ENCODE measurements around the gene NFIX.
"Not testable (repeated sequence)": the region's sequence is repeated elsewhere in the genome, so short reads cannot be mapped to it uniquely, and the experiment has no call there.

The NFIX gene

DNA sequence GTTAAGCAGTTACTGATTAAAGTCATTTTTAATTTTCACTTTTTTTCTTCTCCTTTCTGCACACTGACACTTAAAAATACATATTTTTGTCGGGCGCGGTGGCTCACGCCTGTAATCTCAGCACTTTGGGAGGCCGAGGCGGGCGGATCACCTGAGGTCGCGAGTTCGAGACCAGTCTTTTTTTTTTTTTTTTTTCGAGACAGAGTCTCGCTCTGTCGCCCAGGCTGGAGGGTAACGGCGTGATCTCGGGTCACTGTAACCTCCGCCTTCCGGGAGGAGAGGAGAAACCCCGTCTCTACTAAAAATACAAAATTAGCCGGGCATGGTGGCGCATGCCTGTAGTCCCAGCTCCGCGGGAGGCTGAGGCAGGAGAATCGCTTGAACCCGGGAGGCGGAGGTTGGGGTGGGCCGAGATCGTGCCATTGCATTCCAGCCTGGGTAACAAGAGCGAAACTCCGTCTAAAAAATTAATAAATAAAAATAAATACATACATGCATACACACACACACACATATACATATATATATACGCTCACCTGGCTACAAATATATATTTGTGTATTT, 37.8 kb upstream of the NFIX start:
- not testable (repeated sequence) for DNase-seq (ENCODE audit: low read depth, low spot score)

DNA sequence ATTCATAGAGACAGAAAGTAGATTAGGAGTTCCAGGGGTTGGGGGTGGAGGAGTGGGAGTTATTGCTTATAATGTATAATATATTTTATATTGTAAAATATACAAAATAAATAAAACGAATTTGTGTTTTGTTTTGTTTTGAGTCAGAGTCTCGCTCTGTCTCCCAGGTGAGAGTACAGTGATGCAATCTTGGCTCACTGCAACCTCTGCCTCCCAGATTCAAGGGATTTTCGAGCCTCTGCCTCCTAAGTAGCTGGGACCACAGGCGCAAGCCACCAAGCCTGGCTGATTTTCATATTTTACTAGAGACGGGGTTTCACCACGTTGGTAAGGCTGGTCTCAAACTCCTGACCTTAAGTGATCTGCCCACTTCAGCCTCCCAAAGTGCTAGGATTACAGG, 35.8 kb upstream of the NFIX start:
- DNase-seq (ENCODE audit: low read depth, low spot score) = no peak

DNA sequence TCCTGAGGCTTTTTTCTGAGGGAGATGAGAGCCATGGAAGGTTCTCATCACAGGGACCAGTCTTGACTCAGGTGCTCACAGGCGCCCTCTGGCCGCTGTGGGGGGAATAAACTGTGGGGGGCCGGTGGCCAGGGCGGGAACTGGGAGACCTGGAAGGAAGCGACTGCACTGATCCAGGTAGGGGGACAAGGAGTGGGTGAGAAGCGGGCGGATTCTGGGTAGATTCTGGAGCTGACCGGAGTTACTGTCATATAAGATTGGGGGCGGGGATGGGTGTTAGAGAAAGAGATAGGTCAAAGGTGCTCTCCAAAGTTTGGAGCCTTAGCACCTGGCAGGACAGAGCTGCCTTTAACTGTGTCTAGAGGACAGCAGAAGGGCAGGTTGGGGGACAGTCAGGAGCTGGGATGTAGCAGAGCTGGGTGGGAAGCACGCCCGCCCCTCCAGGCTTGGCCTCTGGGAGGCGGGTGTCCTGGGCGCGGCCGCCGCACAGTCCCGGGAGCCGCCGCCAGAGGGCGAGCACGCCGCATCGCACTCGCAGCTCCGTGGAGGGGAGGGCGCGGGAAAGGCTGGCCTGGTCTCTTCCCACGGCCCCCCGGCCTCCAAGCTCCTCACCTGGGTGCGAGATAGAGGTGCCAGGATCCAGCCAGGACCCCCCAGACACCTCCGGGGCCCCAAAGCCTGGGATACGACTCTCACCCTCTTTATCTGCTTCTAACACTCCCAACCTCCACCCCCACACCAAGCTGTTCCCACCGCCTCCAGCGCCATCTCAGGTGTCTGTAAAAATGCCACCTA, 30.1 kb upstream of the NFIX start:
- DNase-seq (ENCODE audit: low read depth, low spot score) = peak; percentile 96

DNA sequence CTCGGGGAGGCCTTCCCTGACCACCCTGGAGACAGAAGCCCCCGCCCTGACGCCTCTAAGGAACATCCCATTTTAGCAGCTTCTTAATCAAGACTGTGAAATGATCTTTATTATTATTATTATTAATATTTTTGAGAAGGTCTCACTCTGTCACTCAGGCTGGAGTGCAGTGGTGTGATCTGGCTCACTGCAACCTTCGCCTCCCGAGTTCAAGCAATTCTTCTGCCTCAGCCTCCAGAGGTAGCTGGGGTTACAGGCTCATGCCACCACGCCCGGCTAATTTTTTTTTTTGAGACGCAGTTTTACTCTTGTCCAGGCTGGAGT, 29.5 kb upstream of the NFIX start:
- DNase-seq (ENCODE audit: low read depth, low spot score) = no peak

DNA sequence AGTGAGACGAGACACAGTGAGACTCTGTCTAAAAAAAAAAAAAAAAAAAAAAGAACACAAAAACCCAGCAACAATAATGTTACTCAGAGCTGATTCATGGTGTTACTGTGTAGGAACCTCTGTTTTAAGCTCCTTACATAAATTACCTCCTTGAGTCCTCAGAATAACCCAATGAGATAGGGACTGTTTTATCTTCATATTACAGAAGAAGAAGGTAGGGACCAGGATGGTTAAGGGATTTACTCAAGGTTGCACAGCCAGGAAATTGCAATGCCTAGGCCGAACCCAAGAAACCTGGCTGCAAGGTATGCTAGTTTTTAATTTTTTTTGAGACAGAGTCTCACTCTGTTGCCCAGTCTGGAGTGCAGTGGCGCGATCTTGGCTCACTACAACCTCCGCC, 27.4 kb upstream of the NFIX start:
- no peak for DNase-seq (ENCODE audit: low read depth, low spot score)

DNA sequence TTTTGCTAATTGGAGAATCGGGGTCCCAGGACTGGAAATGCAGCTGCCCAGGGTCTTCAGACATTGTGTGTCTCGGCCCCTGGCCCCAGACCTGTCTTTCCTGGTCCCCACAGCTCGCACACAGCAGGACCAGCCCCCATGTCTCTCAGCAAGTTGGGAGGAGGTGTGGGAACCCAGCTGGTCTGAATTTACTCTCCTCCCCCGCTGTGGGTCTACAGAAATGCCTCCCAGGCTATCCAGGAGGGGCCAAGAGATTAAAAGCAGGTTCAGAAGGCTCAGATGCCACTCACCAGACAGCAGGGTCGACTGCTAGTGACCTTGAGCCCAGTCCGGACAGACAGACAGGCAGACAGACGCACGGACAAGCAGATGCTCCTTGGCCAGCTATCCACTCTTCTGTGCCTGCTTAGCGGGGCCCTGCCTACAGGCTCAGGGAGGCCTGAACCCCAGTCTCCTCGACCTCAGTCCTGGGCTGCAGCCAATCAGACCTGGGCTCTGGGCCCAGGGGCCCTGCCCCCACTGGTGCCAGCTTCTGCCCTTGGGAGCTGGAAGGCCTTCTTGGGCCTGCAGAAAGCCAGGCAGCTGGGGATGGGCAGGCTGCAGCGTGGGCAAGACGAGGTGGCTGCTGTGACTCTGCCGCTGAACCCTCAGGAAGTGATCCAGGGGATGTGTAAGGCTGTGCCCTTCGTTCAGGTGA, 25.8 kb upstream of the NFIX start, which contains the start of gene DAND5:
TSS of gene DAND5 (plus strand) at position 285 of the 697 bp plus-strand sequence. CDS start at position 370, 85 bp downstream.
- DNase-seq (ENCODE audit: low read depth, low spot score) = peak; percentile 23

DNA sequence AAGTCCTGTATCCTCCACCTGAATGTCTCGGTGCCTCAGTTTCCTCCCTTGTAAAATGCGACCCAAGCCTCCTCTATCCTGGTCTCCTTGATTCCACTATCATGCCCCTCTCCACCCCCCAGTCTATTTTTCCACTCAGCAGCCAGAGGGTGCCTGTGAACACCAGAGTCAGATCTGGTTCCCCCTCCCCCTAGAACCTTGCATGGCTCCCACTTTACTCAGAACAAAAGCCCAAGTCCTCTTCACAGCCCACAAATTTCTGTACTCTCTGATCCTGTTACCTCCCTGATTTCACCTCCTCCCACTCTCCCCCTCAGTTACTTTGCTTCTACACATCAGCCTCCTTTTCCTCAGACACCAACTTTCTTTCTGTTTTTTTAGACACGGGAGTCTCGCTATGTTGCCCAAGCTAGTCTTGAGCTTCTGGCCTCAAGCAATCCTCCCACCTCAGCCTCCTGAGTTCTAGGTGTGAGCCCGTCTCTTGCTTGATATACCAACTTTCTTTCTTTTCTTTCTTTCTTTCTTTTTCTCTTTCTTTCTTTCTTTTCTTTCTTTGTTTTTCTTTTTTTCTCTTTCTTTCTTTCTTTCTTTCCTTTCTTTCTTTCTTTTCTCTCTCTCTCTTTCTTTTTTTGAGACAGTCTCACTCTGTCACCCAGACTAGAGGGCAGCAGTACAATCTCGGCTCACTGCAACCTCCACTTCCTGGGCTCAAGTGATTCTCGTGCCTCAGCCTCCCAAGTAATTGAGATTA, 25.0 kb upstream of the NFIX start:
- DNase-seq (ENCODE audit: low read depth, low spot score) = no peak

DNA sequence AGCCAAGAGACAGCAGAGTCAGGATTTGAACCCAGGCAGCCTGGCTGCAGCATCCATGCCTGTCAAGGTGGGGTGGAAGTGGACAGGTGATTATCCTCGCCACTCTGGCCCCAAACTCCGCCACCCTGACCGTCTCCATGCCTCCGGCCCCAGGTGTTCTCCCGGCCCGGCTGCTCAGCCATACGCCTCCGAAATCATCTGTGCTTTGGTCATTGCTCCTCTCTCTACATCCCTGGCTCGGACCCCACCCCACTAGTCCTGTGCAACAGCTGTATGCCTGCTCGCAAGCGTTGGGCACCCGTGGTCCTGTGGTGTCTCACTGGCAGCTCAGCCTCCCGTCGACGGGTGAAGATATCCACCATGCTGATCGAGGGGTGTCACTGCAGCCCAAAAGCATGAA, 22.0 kb upstream of the NFIX start:
- no peak for DNase-seq (ENCODE audit: low read depth, low spot score)

DNA sequence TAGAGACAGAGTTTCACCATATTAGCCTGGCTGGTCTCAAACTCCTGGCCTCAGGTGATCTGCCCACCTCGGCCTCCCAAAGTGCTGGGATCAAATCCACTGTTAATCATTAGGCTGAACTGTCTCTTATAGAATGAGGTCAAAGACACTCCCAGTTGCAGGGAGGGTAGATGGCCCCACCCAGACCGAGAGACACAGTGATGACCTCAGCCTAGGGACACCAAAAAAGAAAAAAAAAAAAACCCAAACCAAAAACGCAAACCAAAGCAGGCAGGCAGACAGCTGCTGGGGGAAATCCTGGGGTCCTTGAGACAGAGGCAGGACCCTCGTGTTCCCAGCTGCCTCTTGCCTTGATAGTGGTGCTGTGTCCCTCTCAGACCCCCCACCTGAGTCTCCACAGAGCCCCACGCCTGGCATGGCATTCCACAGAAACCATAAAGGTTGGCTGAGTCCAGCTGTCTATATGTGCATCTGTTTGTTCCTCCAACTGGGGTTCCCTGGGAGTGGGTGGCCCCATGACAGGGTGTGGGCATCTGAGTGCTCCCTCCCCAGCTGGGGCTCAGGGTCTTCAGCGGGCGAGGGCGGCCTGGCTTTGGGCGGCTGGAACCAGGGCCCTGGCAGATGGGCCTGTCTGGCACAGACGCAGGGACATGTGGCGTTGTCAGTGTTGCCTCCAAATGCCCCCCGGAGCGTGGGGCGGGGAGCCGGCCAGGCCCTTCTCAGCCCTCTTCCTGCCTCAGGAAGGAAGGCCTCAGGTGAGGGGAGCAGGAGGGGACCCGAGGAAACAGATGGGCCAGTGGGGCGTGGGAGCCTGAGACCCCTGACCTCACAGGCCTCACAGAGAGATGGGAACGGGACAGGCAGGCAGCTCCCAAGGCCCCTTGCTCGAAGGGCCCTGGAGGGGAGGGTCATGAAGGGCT, 20.7 kb upstream of the NFIX start:
- DNase-seq (ENCODE audit: low read depth, low spot score) = no peak

DNA sequence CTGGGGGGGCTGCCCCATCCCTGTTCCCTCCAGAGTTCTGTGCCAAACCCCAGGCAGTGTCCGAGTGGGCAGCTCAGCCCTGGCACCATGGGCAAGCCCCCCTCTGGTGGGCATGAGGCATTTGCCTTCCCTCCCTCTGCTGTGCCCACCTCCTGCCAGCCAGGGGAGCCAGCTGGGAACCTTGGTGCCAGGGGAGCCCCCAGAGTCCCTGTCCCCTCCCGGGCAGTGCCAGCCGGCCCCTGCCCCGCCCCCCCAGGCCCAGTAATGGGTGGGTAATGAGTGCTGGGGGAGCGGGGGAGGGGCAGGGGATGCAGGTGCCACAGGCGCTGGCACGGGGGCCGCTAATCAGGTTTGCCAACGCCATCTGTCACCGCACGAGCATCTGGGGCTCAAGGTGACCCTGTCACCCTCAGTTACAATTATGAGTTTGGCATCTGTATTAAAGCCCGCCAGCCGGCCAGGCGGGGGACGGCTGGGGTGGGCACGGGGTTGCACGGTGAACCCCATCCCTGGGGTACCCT, 20.0 kb upstream of the NFIX start:
- DNase-seq (ENCODE audit: low read depth, low spot score) = no peak

DNA sequence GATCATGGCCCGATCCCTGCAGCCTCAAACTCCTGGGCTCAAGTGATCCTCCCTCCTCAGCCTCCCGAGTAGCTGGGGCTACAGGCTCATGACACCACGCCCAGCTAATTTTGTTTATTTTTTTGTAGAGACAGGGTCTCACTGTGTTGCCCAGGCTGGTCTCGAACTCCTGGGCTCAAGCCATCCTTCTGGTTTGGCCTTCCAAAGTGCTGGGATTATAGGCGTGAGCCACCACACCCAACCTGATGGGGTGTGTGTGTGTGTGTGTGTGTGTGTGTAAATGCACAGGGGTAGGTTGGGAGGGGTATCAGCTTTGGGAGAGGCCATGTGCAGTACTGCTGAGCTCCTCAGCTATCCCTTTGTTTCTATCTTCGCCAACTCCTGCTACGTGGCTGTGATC, 19.2 kb upstream of the NFIX start:
- DNase-seq (ENCODE audit: low read depth, low spot score) = not testable (repeated sequence)

DNA sequence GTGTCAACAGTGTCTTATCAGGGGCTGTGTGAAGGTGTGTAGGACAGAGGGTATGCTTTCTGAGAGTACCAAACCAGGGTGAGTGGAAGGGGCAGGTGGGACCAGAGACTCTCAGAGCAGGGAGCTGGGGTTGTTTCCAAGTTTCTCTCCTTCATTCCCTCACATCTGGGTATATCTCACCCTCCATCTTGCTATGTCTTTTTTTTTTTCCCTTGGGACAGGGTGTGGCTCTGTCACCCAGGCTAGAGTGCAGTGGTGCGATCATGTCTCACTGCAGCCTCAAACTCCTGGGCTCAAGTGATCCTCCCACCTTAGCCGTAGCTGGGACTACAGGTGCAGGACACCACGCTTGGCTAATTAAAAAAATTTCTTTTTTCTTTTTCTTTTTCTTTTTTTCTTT, 15.3 kb upstream of the NFIX start:
- no peak for DNase-seq (ENCODE audit: low read depth, low spot score)

DNA sequence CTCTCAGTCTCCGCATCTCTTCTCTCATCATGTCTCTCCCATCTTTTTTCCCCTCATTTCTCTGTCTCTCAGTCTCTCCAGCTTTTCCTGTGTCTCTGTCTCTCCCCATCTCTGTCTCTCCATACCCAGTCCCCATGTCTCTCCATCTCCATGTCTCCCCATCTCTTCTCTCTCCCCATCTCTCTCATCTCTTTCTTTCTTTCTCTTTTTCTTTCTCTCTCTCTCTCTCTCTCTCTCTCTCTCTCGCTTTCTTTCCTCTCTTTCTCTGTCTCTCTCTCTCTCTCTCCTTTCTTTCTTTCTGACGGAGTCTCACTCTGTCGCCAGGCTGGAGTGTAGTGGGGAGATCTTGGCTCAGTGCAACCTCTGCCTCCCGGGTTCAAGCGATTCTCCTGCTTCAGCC, 12.6 kb upstream of the NFIX start:
- no peak for DNase-seq (ENCODE audit: low read depth, low spot score)

DNA sequence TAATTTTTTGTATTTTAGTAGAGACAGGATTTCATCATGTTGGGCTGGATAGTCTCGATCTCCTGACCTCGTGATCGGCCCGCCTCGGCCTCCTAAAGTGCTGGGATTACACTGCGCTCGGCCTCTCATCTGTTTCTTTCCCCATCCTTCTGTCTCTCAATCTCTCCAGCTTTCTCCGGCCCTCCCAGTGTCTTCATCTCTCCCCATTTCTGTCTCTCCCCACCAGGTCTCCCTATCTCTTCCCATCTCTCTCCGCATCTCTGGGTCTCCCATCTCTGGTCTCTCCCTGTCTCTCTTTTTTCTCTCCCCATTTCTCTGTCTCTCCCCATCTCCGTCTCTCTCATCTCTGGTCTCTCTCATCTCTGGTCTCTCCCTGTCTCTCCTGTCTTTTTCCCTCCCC, 12.2 kb upstream of the NFIX start:
- DNase-seq (ENCODE audit: low read depth, low spot score) = no peak

DNA sequence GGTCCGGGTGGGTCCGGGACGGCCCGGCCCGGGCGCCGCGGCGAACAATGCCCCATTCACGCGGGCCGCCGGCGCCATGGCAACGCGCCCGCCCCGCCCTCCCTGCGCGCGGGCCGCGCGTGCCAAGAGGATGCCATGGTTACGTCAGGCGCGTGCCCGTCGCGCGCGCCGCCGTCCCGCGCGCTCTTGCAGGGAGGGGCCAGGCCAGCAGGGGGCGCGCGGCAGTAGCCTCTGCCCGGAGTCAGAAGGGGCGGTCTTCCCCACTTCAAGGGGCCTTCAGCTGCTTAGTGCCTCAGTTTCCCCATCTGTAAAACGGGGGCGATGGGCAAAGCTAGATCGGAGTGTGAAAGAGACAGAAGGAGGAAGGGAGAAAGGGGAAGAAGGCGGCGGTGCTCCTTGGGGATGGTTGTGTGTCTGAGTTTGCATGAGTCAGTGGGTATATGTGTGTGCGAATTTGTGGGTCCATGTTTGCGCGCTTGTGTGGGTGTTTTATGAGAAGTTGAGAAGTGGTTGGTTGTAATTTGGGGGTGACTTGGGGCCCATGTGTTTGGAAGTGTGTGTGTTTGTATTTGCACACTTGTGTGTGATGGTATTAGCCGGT, 11.6 kb upstream of the NFIX start:
- DNase-seq (ENCODE audit: low read depth, low spot score) = peak; percentile 92

DNA sequence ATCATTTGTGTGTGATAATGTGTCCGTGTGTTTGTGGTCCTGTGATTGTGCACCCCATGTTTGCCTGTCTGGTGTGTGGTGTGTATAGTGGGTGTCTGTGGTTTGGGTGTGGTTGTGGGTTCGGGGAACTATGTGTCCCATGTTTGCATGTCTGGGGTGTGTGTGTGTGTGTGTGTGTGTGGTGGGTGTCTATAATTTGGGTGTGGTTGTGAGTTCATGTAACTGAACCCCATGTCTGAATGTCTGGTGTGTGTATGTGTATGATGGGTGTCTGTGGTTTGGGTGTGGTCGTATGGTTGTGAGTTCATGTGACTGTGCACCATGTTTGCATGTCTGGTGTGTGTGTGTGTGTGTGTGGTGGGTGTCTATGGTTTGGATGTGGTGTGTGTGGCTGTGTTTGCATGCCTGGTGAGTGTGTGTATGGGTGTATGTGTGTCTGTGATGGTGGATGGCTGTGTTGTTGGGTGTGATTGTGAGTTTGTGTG, 11.1 kb upstream of the NFIX start:
- no peak for DNase-seq (ENCODE audit: low read depth, low spot score)

DNA sequence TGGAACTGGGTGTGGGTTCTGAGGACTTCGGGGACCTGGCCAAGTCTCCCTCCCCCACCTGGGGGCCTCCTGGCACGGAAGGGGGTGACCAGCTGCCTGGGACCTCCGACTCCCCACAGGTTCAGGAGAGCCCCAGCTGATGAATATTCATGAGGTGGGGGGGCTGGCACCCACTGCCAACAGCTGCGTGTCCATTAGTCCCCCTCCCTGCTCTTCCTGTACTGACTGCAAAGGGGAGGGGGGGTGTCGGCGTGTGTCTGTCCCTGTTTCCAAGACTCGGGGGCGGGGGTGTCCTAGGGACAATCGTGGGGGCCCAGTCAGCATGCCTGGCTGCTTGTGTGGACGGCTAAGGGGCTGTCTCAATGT, 10.6 kb upstream of the NFIX start:
- DNase-seq (ENCODE audit: low read depth, low spot score) = no peak

DNA sequence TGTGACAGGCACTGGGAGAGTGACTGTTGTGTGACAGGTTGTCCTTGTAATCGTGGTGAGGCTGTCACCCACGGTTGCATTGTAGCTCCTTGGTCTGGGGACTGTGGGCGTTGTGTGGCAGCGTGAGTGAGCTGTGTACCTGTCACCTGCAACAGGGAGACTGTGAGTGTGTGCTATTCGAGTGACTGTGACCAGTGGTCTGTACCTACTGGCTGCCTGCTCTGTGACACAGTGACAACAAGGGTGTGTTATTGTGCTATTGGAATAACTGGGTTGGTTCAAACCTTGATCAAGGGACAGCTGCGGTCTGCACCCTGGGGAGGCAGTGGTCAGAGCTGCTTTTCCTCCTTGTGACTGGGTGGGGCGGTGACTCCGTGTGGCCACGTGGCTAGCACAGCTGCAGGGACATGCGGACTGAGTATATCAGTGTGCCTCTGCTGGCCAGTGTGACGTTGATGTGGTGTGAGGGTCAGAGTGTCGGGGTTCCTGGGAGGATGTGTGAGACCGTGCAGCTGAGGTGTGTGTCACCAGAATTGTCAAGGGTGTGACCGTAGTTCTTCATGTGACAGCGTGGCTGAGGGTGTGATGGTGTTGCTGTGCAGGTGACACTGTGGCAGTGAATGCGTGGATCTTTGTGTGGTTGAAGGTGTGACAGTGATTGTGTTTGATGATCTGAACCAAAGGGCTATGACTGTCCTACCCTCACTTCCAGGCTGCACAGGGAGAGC, 10.1 kb upstream of the NFIX start:
- no peak for DNase-seq (ENCODE audit: low read depth, low spot score)

DNA sequence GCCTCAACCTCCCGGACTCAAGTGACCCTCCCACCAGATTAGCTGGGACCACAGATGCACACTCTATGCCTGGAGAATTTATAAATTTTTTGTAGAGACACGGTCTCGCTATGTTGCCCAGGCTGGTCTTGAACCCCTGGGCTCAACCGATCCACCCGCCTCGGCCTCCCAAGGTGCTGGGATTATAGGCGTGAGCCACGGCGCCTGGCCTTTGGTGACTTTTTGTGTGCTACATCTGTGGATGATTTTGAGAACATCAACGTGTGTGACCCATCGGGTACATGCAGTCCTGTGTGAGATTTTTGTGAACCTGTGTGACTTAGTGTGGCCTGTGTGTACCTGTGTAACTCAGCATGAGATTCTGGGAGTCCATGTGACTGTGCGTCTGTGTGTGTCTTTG, 8.5 kb upstream of the NFIX start:
- DNase-seq (ENCODE audit: low read depth, low spot score) = no peak

DNA sequence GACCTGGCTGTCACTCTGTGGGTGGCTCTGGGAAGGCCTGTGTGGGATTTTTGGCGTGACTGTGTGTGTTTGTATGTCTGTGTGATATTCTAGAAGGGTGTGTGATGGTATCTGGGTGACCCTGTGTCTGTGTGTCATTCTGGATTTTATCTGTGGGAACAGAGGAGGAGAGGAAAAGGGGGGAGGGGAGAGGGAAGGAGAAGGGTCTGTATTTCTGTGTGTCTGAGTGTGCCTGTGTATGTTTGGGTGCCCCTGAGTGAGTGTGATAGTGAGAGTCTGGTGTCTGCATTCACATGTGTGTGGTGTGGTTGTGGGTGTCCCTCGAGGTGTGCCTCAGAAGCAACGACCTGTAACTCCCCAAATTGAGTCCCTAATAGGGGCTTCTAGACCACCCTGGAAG, 8.1 kb upstream of the NFIX start:
- DNase-seq (ENCODE audit: low read depth, low spot score) = no peak
